ENCODE measurements around the gene CFAP70.

DNA sequence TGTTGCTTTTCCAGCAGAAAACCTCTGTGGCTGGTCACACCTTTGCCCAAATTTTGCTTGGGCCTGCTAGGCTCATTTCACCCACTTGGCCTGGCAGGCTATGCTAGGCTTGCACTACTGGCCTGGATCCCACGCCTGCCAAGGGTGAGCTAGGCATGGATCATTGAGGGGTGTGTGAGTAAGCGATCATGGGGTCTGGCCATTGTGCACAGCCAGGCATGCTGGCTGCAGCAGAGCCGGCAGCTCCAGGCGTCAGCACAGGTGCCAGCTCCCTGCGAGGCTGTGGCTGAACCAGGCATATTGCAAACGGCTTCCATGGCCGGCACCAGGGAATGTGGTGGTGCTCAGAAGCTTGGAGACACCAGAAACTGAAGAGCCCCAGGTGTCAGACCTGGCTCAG, 19.2 kb downstream of the CFAP70 start:
- TF ChIP-seq, protein P1, sequence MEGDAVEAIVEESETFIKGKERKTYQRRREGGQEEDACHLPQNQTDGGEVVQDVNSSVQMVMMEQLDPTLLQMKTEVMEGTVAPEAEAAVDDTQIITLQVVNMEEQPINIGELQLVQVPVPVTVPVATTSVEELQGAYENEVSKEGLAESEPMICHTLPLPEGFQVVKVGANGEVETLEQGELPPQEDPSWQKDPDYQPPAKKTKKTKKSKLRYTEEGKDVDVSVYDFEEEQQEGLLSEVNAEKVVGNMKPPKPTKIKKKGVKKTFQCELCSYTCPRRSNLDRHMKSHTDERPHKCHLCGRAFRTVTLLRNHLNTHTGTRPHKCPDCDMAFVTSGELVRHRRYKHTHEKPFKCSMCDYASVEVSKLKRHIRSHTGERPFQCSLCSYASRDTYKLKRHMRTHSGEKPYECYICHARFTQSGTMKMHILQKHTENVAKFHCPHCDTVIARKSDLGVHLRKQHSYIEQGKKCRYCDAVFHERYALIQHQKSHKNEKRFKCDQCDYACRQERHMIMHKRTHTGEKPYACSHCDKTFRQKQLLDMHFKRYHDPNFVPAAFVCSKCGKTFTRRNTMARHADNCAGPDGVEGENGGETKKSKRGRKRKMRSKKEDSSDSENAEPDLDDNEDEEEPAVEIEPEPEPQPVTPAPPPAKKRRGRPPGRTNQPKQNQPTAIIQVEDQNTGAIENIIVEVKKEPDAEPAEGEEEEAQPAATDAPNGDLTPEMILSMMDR (IDR thresholded peaks at IDR 0.05) = no peak
- TF ChIP-seq MYBL2 (CRISPR knock-in tag; IDR thresholded peaks at IDR 0.05) (no peak), RELA (CRISPR knock-in tag; IDR thresholded peaks at IDR 0.05; ENCODE audit: borderline replicate concordance) (no peak), EMX1 (CRISPR knock-in tag; IDR thresholded peaks at IDR 0.05) (no peak), CREB1 (CRISPR knock-in tag; IDR thresholded peaks at IDR 0.05) (no peak), ESRRA (CRISPR knock-in tag; IDR thresholded peaks at IDR 0.05; ENCODE audit: borderline replicate concordance) (no peak), NR2C2 (CRISPR knock-in tag; IDR thresholded peaks at IDR 0.05) (no peak), ZNF423 (CRISPR knock-in tag; IDR thresholded peaks at IDR 0.05) (no peak), JUN (CRISPR knock-in tag; IDR thresholded peaks at IDR 0.05) (no peak), ETV6 (CRISPR knock-in tag; IDR thresholded peaks at IDR 0.05) (no peak), NFE2L1 (CRISPR knock-in tag; IDR thresholded peaks at IDR 0.05) (no peak)
- TF ChIP-seq, protein P2, sequence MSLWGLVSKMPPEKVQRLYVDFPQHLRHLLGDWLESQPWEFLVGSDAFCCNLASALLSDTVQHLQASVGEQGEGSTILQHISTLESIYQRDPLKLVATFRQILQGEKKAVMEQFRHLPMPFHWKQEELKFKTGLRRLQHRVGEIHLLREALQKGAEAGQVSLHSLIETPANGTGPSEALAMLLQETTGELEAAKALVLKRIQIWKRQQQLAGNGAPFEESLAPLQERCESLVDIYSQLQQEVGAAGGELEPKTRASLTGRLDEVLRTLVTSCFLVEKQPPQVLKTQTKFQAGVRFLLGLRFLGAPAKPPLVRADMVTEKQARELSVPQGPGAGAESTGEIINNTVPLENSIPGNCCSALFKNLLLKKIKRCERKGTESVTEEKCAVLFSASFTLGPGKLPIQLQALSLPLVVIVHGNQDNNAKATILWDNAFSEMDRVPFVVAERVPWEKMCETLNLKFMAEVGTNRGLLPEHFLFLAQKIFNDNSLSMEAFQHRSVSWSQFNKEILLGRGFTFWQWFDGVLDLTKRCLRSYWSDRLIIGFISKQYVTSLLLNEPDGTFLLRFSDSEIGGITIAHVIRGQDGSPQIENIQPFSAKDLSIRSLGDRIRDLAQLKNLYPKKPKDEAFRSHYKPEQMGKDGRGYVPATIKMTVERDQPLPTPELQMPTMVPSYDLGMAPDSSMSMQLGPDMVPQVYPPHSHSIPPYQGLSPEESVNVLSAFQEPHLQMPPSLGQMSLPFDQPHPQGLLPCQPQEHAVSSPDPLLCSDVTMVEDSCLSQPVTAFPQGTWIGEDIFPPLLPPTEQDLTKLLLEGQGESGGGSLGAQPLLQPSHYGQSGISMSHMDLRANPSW (CRISPR knock-in tag; conservative IDR thresholded peaks at IDR 0.05; ENCODE audit: low read depth) = no peak
- TF ChIP-seq, protein P3, sequence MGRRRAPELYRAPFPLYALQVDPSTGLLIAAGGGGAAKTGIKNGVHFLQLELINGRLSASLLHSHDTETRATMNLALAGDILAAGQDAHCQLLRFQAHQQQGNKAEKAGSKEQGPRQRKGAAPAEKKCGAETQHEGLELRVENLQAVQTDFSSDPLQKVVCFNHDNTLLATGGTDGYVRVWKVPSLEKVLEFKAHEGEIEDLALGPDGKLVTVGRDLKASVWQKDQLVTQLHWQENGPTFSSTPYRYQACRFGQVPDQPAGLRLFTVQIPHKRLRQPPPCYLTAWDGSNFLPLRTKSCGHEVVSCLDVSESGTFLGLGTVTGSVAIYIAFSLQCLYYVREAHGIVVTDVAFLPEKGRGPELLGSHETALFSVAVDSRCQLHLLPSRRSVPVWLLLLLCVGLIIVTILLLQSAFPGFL (CRISPR knock-in tag; IDR thresholded peaks at IDR 0.05; ENCODE audit: borderline replicate concordance) = no peak
- TF ChIP-seq, protein P4, sequence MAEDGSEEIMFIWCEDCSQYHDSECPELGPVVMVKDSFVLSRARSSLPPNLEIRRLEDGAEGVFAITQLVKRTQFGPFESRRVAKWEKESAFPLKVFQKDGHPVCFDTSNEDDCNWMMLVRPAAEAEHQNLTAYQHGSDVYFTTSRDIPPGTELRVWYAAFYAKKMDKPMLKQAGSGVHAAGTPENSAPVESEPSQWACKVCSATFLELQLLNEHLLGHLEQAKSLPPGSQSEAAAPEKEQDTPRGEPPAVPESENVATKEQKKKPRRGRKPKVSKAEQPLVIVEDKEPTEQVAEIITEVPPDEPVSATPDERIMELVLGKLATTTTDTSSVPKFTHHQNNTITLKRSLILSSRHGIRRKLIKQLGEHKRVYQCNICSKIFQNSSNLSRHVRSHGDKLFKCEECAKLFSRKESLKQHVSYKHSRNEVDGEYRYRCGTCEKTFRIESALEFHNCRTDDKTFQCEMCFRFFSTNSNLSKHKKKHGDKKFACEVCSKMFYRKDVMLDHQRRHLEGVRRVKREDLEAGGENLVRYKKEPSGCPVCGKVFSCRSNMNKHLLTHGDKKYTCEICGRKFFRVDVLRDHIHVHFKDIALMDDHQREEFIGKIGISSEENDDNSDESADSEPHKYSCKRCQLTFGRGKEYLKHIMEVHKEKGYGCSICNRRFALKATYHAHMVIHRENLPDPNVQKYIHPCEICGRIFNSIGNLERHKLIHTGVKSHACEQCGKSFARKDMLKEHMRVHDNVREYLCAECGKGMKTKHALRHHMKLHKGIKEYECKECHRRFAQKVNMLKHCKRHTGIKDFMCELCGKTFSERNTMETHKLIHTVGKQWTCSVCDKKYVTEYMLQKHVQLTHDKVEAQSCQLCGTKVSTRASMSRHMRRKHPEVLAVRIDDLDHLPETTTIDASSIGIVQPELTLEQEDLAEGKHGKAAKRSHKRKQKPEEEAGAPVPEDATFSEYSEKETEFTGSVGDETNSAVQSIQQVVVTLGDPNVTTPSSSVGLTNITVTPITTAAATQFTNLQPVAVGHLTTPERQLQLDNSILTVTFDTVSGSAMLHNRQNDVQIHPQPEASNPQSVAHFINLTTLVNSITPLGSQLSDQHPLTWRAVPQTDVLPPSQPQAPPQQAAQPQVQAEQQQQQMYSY (CRISPR knock-in tag; IDR thresholded peaks at IDR 0.05) = no peak

Measured in WTC11 (cell line).